ENCODE measurements around the gene PYM1. TPM values are rescaled to one million over a fixed set of nuclear protein-coding genes. Genes with fewer than 3 reads are reported as not detected.

Gene PYM1
- total and polyA plus RNA-seq, 2 of the 4 experiments (the other 2 are of a cell fraction) = 26.5 to 27.8 TPM

DNA sequence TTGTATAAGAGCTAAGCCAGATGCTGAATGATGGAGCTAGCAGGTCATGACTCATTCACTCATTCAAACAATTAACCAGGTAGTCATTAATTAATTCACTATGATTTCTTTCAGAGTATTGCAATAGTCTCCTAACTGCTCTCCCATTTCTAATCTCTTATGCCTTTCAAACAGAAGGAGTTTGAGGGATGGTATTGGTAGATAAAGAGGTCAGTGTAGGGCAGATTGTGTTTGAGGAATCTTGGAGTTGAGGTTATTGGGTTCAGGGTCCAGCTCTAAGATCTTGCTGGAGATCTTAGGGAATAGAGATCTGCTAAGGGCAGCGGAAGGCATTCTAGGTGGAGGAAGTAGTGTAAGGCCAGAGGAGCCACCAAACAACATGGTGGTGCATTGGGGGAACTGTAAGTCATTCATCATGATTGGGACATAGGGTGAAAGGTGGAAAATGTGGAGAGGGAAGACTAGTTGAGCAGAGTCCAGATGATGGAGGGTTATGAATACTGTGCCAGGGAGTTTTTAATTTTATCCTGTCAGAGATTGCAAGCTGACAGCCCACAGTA, 15.0 kb upstream of the PYM1 start:
- intact Hi-C loops (cut with micrococcal nuclease) = no loop called here
- dilution Hi-C loops (cut with HindIII; ENCODE audit: low sequenced_read_pairs, unreplicated experiment) = no loop called here
- Histone ChIP-seq H3K23ac (ENCODE audit: low read depth, low read length) (no peak overlapping the region), H4K5ac (ENCODE audit: low read depth, low read length) (no peak overlapping the region), H3K36me3 (ENCODE audit: control insufficient read depth, insufficient read depth, low read length) (peaks cover 39% of the 10 kb centered on the region), H2AFZ (replicated peaks; ENCODE audit: low read length, poor library complexity) (no peak overlapping the region), H3K9me1 (ENCODE audit: insufficient read depth, low read length) (no peaks in the 10 kb centered on the region), H3K4me2 (ENCODE audit: low read depth, low read length) (no peak overlapping the region), H2BK20ac (ENCODE audit: low read depth, low read length) (no peak overlapping the region), H2BK120ac (ENCODE audit: low read depth, low read length) (no peak overlapping the region), H3K14ac (replicated peaks; ENCODE audit: low read depth, low read length) (no peak overlapping the region), H2AK9ac (replicated peaks; ENCODE audit: low read depth, low read length, poor library complexity) (no peak overlapping the region), H3K27ac (ENCODE audit: insufficient read depth, low read length) (no peak overlapping the region), H2BK15ac (ENCODE audit: low read depth, low read length) (no peak overlapping the region), H3K4me1 (ENCODE audit: control insufficient read depth, insufficient read depth, low read length) (peaks cover 4% of the 10 kb centered on the region), H2AK5ac (ENCODE audit: low read depth, low read length) (no peak overlapping the region), H3K79me1 (ENCODE audit: low read depth in 1 of 2, low read length in 2 of 2) (peaks cover 0 to 16% of the 10 kb centered on the region in 2 experiments; a peak in 2 of 4 replicates), H3K9me3 (ENCODE audit: control insufficient read depth, insufficient read depth, low read length) (no peaks in the 10 kb centered on the region), H3K4me3 (ENCODE audit: insufficient read depth, low read depth, low read length) (no peak overlapping the region), H3K56ac (ENCODE audit: extremely low read depth, insufficient read depth, low read length) (no peak overlapping the region), H3K9ac (ENCODE audit: low read depth, low read length) (no peak overlapping the region), H3K27me3 (ENCODE audit: control insufficient read depth, insufficient read depth, low read length) (no peaks in the 10 kb centered on the region), H4K20me1 (ENCODE audit: insufficient read depth, low read length) (no peaks in the 10 kb centered on the region), H2BK5ac (ENCODE audit: low read depth, low read length, poor library complexity, severe bottlenecking) (no peak overlapping the region), H3K4ac (ENCODE audit: low read depth, low read length) (no peak overlapping the region), H4K91ac (ENCODE audit: insufficient read depth, low read depth, low read length) (no peak overlapping the region), H4K8ac (ENCODE audit: low read depth in 2 of 2, low read length in 2 of 2) (no peak overlapping the region), H3K18ac (ENCODE audit: low read depth, low read length) (no peak overlapping the region)
- CTCF ChIA-PET = interaction anchor here (0.8 kb wide), 1 partner anchor 9 kb away, joined by 3 read pairs; no protein-coding TSS in a partner anchor
- POLR2A ChIA-PET (ENCODE audit: unreplicated experiment) = no interaction called here
- 100% methylated on average over 1 of the region's 1 CpG; no CpG with 5 or more reads in 1 of the 2 experiments for WGBS, 2 experiments (ENCODE audit: extremely low coverage in 2 of 2, insufficient read length in 1 of 2)
- no peak for TF ChIP-seq SMC3 (IDR thresholded peaks at IDR 0.05; ENCODE audit: low read depth, low read length)
- BruUV-seq (replicated peaks) = no TSS peak
- ATAC-seq (ENCODE audit: low read depth) = no peak
- in situ Hi-C loops (cut with MboI; ENCODE audit: low sequenced_read_pairs) = loop anchor here (5.0 to 10.0 kb wide), 2 partner anchors 128 to 205 kb away; partner anchors contain the start of genes ORMDL2 and SARNP
- no peak for DNase-seq

Measured in IMR-90 (cell line).